ENCODE measurements around the gene MICAL2.

Gene MICAL2

DNA sequence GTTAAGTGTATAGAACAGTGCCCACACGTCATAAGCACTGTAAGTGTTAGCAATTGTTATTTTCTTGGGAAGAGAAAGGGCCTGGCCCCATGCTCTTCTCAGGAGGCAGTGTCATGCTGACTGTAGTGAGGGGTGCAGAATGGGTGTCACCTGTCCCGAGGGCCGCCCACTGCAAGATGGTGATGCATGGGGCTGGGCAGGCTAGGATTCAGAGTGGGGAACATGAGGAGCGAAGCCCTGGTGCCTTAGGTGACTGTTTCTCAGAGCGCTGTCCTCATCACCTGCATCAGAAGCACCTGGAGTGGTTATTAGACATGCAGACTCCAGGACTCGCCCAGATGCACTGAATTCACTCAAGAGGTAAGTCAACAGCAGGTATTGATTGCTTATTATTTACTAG, 166.0 kb downstream of the MICAL2 start:
- H3K4me1 ChIP-seq (ENCODE audit: control insufficient read depth in 1 of 2, insufficient read depth in 1 of 2, low read depth in 1 of 2, low read length in 1 of 2), result peaks cover 5 to 9% of the 10 kb centered on the region in 2 experiments
- H3K4me3 ChIP-seq (ENCODE audit: low read depth in 1 of 2, low read length in 1 of 2), result no peak overlapping the region
- no peak for TF ChIP-seq CTCF (IDR thresholded peaks at IDR 0.05)
- no peaks in the 10 kb centered on the region for H3K27me3 ChIP-seq
- no peak overlapping the region for H3K27ac ChIP-seq
- no peaks in the 10 kb centered on the region for H3K36me3 ChIP-seq
- no peaks in the 10 kb centered on the region for H3K9me3 ChIP-seq

GRCh38 chr11:12276831-12277475, 166.6 kb downstream of the MICAL2 start:
- Histone ChIP-seq H3K27ac (no peak overlapping the region), H3K36me3 (no peaks in the 10 kb centered on the region), H3K4me3 (ENCODE audit: low read depth in 1 of 2, low read length in 1 of 2) (no peak overlapping the region), H3K4me1 (ENCODE audit: control insufficient read depth in 1 of 2, insufficient read depth in 1 of 2, low read depth in 1 of 2, low read length in 1 of 2) (peaks cover 5 to 9% of the 10 kb centered on the region in 2 experiments), H3K27me3 (no peaks in the 10 kb centered on the region), H3K9me3 (no peaks in the 10 kb centered on the region)
- no peak for TF ChIP-seq CTCF (IDR thresholded peaks at IDR 0.05)

- no peak for TF ChIP-seq CTCF (IDR thresholded peaks at IDR 0.05)
- Histone ChIP-seq H3K27ac (no peak overlapping the region), H3K27me3 (no peaks in the 10 kb centered on the region), H3K9me3 (no peaks in the 10 kb centered on the region), H3K36me3 (no peaks in the 10 kb centered on the region), H3K4me3 (ENCODE audit: low read depth in 1 of 2, low read length in 1 of 2) (no peak overlapping the region), H3K4me1 (ENCODE audit: control insufficient read depth in 1 of 2, insufficient read depth in 1 of 2, low read depth in 1 of 2, low read length in 1 of 2) (peaks cover 5 to 9% of the 10 kb centered on the region in 2 experiments)
Observed at GRCh38 chr11:12278766-12279671, 168.6 kb downstream of the MICAL2 start.

DNA sequence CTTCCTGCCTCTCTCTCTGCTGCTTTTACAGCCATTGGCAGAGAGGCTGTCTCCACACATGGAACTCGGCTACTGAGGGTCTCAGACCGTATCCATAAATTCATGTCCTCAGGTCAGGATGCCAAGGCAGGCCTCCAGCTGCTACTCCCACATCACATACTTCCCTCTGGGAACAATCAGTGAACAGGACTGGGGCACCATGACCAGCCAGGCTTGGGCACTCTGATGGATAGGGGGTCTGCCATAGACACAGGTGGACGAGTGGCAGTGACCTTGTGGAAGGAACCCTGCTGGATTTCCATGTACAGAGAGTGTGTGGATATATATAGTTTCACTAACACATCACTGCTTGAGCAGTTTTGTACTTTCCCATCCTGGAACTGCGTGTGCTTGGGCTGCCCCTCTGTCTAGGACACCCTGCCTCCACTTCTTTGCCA, 169.3 kb downstream of the MICAL2 start:
- no peak for TF ChIP-seq CTCF (IDR thresholded peaks at IDR 0.05)
- Histone ChIP-seq H3K4me1 (ENCODE audit: control insufficient read depth in 1 of 2, insufficient read depth in 1 of 2, low read depth in 1 of 2, low read length in 1 of 2) (peaks cover 10 to 15% of the 10 kb centered on the region in 2 experiments), H3K27ac (no peak overlapping the region), H3K27me3 (no peaks in the 10 kb centered on the region), H3K4me3 (ENCODE audit: low read depth in 1 of 2, low read length in 1 of 2) (no peak overlapping the region), H3K36me3 (no peaks in the 10 kb centered on the region), H3K9me3 (no peaks in the 10 kb centered on the region)

DNA sequence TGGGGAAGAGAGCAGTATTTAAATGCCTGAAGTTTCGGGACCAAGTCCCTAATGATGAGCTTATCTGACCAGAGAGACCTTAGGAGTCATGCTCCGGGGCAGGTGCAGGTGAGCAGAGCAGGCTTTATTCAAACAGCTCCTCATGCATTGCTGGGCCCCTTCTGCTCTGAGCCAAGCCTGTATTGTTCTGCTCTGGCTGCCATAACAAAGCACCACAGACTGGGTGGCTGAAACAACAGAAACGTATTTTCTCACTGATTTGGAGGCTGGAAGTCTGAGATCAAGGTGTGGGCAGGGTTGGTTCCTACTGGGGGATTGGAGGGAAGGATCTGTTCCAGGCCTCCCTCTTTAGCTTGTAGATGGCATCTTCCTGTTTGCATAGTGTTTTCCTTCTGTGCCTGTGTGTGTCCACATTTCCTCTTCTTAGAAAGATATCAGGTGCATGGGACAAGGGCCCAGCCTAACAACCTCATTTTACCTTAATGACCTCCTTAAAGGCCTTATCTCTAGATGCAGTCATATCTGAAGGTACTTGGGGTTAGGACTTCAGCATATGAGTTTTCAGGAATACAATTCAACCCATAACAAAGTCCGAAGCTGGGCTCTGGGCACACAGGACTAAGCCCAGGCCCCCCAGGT, 169.9 kb downstream of the MICAL2 start:
- Histone ChIP-seq H3K27ac (no peak overlapping the region), H3K9me3 (no peaks in the 10 kb centered on the region), H3K4me1 (ENCODE audit: control insufficient read depth in 1 of 2, insufficient read depth in 1 of 2, low read depth in 1 of 2, low read length in 1 of 2) (peaks cover 16 to 22% of the 10 kb centered on the region in 2 experiments), H3K27me3 (no peaks in the 10 kb centered on the region), H3K36me3 (no peaks in the 10 kb centered on the region), H3K4me3 (ENCODE audit: low read depth in 1 of 2, low read length in 1 of 2) (no peak overlapping the region)
- TF ChIP-seq CTCF (IDR thresholded peaks at IDR 0.05), result no peak

All from neutrophil (primary cell).